Dermis microvascular lymphatic vessel endothelial cell (primary cell): ENCODE data around the gene ADAM22. TPM values are rescaled to one million over a fixed set of nuclear protein-coding genes. Genes with fewer than 3 reads are reported as not detected.
A peak's percentile ranks its signal among the peaks of the same experiment; 100 is the strongest.

ENCODE experiments used
- DNase-seq, 2 donors: peaks; one replicate each; pipeline versions ENCODE4 v3.0.0 to v3.0.0-alpha.2; 2010; ENCODE audit warnings: low read depth in 2 of 2
- total RNA-seq: library from RNA; depleted of rRNA; stranded (reverse); fragments of >200 nt; gene quantifications from 2 replicates; pipeline ENCODE4 v1.2.1, GENCODE V29; 2014

ADAM22 gene
- total RNA-seq, 1 donor from 2014 or later, result 0.26 TPM

- DNase-seq, result no peak
Measured at GRCh38 chr7:88217675-88218428, 283.8 kb downstream of the ADAM22 start.

GRCh38 chr7:88218429-88218745 is 284.3 kb downstream of the ADAM22 start:
- DNase-seq, result no peak

DNA sequence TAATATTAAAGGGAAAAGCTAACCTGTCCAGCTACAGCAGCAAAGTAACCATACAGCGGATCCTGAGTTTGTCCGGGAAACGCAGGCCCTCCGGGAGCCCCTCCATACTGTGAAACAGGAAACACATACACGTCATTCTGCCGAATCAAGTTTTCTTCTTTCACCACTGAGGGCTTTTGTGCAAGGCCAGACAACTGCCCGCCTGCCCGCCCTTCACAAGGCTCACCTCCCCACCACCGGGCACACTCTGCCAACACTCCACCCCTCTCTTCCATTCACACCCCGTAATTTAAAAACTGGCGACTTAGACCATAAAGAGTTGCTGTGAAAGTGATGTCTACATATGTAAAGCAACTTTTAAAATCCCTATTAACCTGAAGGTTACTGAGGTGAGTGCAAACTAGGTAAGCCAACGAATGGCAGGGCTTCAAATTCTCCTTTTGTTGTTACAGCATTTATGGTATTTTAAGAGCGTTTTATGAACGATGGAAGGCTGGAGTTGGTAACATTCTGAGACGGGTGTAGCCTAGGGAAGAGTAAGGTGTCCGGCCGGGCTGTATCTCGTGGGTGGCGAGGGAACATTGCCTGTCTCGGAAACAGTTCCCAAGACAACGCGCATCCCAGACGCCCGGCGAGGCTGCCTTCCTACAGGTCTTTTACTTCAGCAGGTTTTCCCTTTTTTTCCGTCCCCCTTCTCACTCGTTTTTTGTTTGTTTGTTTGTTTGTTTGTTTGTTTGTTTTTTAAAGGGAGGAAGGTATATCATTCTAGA is 285.0 kb downstream of the ADAM22 start:
- peak; percentile 26 to 76 for DNase-seq

DNA sequence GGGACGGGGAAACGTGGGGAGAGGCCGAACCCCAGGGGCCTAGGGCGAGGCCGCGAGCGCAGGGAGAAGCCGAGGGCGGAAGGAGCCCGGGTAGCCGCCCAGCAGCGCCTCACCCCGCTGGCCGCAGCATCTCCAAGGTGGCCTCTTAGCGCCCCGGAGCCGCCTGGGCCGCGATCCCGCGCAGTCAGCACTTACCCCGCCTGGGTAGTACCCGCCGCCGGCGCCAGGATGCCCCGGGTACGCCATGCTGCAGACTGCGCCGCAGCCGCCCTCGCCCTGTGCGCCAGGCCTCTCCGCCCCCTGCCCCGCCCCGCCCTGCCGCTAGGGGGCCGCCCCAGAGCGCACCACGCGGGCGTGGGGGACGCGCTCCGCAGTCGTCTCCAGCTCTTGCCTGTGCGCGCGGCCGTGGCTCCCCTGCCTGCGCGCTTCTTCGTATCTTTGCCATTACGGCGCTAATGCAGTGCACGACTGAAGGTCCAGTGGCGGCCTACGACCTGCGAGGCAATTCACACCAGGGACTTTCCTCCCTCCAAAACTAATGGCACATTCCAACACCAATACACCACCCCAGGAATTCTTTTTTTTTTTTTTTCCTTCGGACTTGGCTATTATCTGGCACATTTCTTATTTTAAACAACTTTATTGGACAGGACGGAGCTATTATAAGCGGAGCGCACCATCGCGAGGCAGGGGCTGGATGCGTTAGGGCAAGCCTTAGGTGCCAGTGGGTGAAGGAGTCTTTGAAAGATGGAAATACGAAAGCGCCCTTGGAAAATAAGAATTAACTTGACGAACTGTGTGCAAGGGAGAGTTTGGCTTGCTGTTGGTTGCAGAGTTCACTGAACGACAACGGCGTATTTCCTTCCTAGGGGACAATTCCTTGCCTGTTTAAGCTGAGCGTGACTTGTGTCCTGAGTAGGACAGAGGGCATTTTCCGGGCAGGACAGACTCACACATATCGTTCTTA is 286.0 kb downstream of the ADAM22 start, which contains the start of gene SRI:
Gene SRI (minus strand): TSS at position 258 of the 967 bp plus-strand sequence. CDS start 12 bp downstream, at position 246.
- DNase-seq, result peak; percentile 58 to 89

GRCh38 chr7:88223265-88223664 is 289.2 kb downstream of the ADAM22 start:
- DNase-seq, result no peak

- DNase-seq, result no peak
Measured at GRCh38 chr7:88224601-88225275, 290.7 kb downstream of the ADAM22 start.

DNA sequence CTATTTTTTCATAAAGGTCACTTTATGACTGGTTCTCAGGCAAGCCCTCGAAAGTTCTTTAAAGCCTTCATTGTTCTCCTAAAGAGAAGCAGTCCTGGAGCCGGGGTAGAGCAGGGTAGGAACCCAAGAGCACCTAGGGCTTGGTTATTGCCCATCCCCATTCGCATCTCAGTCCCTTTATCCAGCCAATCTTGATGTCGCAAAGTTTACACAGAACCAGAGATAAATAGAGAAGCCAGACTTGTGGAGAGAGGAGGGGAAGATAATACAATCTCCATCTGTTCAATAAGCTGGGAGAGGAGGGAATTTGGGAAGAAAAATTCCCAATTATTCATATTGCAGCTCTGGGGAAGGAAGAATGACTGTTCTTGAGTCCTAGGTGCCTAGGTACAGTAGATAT is 292.1 kb downstream of the ADAM22 start:
- DNase-seq, result no peak

DNA sequence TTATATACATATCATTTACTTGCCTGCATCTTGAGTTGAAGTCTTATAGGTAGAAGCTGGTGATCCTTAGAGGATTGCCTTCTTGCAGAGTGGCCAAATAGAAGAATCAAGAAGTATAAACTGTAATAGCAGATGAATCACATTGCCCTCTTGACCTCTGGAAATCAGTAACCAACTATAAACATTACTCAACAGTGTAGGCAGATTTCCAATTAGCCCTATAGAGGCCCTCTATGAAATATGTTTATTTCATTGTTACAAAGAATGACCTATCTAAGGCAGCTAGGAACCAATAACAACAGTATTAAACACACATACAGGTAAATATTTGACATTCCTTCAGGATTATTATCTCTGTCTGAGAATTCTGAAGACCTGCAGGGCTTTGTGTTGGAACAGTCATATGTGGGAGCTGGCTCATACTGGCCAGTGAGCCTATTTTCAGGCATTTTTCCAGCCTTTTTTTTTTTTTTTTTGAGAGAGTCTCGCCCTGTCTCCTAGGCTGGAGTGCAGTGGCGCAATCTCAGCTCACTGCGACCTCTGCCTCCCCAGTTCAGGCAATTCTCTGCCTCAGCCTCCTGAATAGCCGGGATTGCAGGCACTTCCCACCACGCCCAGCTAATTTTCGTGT is 292.9 kb downstream of the ADAM22 start:
- DNase-seq, result peak in 1 of 2 donors; percentile 63

DNA sequence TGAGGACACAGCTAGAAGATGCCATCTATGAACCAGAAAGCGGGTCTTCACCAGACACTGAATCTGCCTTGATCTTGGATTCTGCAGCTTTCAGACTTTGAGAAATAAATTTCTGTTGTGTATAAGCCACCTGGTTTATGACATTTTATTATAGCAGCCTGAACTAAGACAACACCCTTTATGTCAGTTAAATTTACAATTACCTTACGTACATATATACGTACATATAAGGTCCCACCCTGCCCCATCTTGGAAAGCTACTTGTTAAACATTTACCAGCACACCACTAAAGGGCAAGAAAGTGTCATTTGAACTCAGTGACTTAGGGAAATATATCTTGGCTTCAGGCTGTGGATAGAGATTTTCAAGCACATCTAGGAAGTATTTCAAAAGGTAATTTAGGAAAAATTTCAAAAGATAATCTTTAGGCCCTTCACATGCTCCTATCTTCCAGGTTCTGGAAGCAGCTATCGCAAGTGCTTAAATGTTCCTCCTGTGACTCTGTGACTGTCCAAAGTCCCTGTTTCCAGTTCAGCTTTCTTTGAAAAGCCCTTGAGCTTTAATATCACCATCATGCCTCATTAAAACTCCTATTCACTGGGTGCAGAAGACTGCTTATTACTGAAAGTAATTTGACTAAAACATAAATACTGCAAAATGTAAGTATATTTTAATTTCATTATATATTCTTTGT is 295.4 kb downstream of the ADAM22 start:
- DNase-seq, result no peak

GRCh38 chr7:88230646-88231045 is 296.6 kb downstream of the ADAM22 start:
- no peak for DNase-seq

DNA sequence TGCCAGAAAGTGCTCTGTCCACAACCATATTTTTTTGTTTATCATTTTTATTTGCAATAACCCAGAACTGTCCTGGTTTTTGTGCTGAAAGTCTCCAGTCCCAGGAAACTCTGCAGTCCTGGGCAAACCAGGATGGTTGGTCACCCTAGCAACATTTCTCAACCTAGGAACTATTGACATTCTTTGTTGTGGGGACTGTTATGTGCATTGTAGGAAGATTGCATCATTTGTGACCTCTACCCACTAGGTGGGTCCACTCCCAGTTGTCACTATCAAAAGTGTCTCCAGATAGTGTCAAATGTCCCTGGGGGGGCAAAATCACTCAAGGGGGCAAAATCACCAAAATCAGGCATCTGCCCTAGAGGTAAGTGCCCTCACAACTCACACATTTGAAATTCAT is 299.8 kb downstream of the ADAM22 start:
- no peak for DNase-seq

DNA sequence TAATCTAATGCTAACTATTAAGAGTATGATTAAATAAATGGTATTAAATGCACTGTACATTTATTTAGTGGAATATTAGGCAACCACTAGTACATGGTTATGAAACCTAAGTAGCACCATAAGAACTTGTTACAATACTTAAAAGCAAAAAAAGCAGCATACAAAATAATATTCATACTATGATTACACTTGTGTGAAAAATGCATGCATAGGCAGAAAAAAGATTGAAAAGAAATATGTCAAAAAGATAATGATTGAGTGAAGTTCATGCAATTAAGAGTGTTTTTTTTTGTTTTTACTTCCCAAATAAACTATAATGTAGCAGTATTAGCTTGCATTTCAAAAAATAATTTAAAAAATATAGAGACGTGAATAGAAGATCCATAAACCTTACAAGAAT is 305.8 kb downstream of the ADAM22 start:
- no peak for DNase-seq

- DNase-seq, result peak; percentile 75 to 88
Measured at GRCh38 chr7:88243345-88243909, 309.4 kb downstream of the ADAM22 start.

GRCh38 chr7:88244258-88244657 is 310.2 kb downstream of the ADAM22 start:
- DNase-seq, result no peak

Other genes with a start within 250 kb of the ADAM22 start
- gene SLC25A40, start 57.9 kb upstream of the ADAM22 start, total RNA-seq, result 5.0 and 6.4 TPM in 2 replicates
- 6.8 and 13.2 TPM in 2 replicates for gene DBF4, start 57.8 kb upstream of the ADAM22 start, total RNA-seq